SK-N-SH (cell line): ENCODE measurements around the gene COL2A1. TPM values are rescaled to one million over a fixed set of nuclear protein-coding genes. Genes with fewer than 3 reads are reported as not detected.

Experiments
- CTCF ChIA-PET: fragments of 300-600, 350-600 bp; formaldehyde crosslinking; extraction: SDS; loops from one replicate; lab custom pipeline; 2021; lab: Yijun Ruan, JAX
- POLR2A ChIA-PET: fragments of 350-600 bp; sonication (Branson Sonifier 250); formaldehyde crosslinking; extraction: SDS; loops from one replicate; lab custom pipeline; 2020; ENCODE audit warnings: antibody characterized with exemption, inconsistent platforms; lab: Yijun Ruan, JAX
- DNase-seq: peaks from one replicate; pipeline ENCODE4 v3.0.0; 2012
- H2AFZ ChIP-seq: fragments of 200-600 bp; sonication (generic); 2 replicates; pipeline ENCODE4 v1.8.1; 2016; ENCODE audit warnings: antibody characterized with exemption, mild to moderate bottlenecking, low read depth
- H3F3A ChIP-seq: fragments of 200-600 bp; sonication (generic); replicated peaks from 2 replicates; pipeline ENCODE3; 2016; ENCODE audit warnings: antibody characterized with exemption, mild to moderate bottlenecking; ENCODE audit not compliant: insufficient read depth
- H3K27ac ChIP-seq, 2 experiments: fragments of 200-500 bp in 1 of 2; fragments of 200-600 bp in 1 of 2; sonication (Bioruptor generic) in 1 of 2; sonication (generic), shearing (Covaris generic) in 1 of 2; 2 replicates each; pipeline versions ENCODE4 v1.5.1 to v1.6.1; 2014 to 2016; ENCODE audit warnings: low read depth in 2 of 2, inconsistent platforms in 1 of 2, low read length in 1 of 2, mild to moderate bottlenecking in 1 of 2, mixed read lengths in 1 of 2
- H3K27me3 ChIP-seq: fragments of 200-600 bp; sonication (generic), shearing (Covaris generic); 2 replicates; pipeline ENCODE4 v1.6.1; 2016; ENCODE audit warnings: mixed run types; ENCODE audit not compliant: insufficient read depth
- H3K36me3 ChIP-seq, 2 experiments: fragments of 200-500 bp in 1 of 2; fragments of 200-600 bp in 1 of 2; sonication (Bioruptor generic) in 1 of 2; sonication (generic) in 1 of 2; replicated peaks in 1 of 2; 2 replicates each; pipeline versions ENCODE3 to v1.5.1; 2014 to 2016; ENCODE audit warnings: low read length in 1 of 2, mild to moderate bottlenecking in 1 of 2; ENCODE audit not compliant: insufficient read depth in 2 of 2, control insufficient read depth in 1 of 2
- H3K4me1 ChIP-seq, 2 experiments: fragments of 200-500 bp in 1 of 2; fragments of 200-600 bp in 1 of 2; sonication (Bioruptor generic) in 1 of 2; sonication (generic), shearing (Covaris generic) in 1 of 2; 2 replicates each; pipeline versions ENCODE4 v1.5.1 to v1.6.1; 2014 to 2016; ENCODE audit warnings: low read depth in 1 of 2, low read length in 1 of 2, mixed run types in 1 of 2; ENCODE audit not compliant: insufficient read depth in 2 of 2, control insufficient read depth in 1 of 2
- H3K4me2 ChIP-seq: fragments of 200-600 bp; sonication (generic), shearing (Covaris generic); 2 replicates; pipeline ENCODE4 v1.6.1; 2017; ENCODE audit warnings: mixed run types
- H3K4me3 ChIP-seq, 2 experiments: fragments of 200-500 bp in 1 of 2; fragments of 200-600 bp in 1 of 2; sonication (Bioruptor generic) in 1 of 2; sonication (generic), shearing (Covaris generic) in 1 of 2; 2 replicates each; pipeline versions ENCODE4 v1.5.1 to v1.8.1; 2014 to 2016; ENCODE audit warnings: low read depth in 2 of 2, inconsistent platforms in 1 of 2, low read length in 1 of 2, mild to moderate bottlenecking in 1 of 2, mixed read lengths in 1 of 2, moderate library complexity in 1 of 2
- H3K79me2 ChIP-seq: fragments of 200-600 bp; sonication (generic); 2 replicates; pipeline ENCODE4 v1.8.1; 2017; ENCODE audit warnings: mild to moderate bottlenecking; ENCODE audit not compliant: insufficient read depth
- H3K9ac ChIP-seq: fragments of 200-600 bp; sonication (generic); 2 replicates; pipeline ENCODE4 v1.6.1; 2017; ENCODE audit warnings: mixed run types
- H3K9me2 ChIP-seq: fragments of 200-600 bp; sonication (generic); 2 replicates; pipeline ENCODE4 v1.6.1; 2017; ENCODE audit warnings: mixed run types
- H3K9me3 ChIP-seq: fragments of 200-600 bp; sonication (generic); 2 replicates; pipeline ENCODE4 v1.6.1; 2017; ENCODE audit warnings: mixed run types, mild to moderate bottlenecking, moderate library complexity
- H4K20me1 ChIP-seq: fragments of 200-600 bp; sonication (generic); 2 replicates; pipeline ENCODE4 v1.6.1; 2017; ENCODE audit warnings: mild to moderate bottlenecking, mixed run types; ENCODE audit not compliant: insufficient read depth
- FOXJ3 ChIP-seq: sonication (generic); formaldehyde crosslinking; IDR thresholded peaks from 2 replicates; pipeline ENCODE4 v1.5.1; 2020; ENCODE audit warnings: mild to moderate bottlenecking, missing genetic modification reagents
- JUND ChIP-seq: IDR thresholded peaks from 2 replicates; pipeline ENCODE4 v1.4.0; 2012
- RCOR1 ChIP-seq: fragments of 150-350 bp; IDR thresholded peaks from 2 replicates; pipeline ENCODE4 v1.6.1; 2017; ENCODE audit warnings: antibody characterized with exemption, low read length
- YY1 ChIP-seq: IDR thresholded peaks from 2 replicates; pipeline ENCODE4 v1.4.0; 2012; ENCODE audit warnings: low read depth, mild to moderate bottlenecking
- WGBS: methylation state at CpG from one replicate; pipeline ENCODE4 v1.1.6; 2017; ENCODE audit warnings: low lambda C conversion rate; 5-methylcytosine and 5-hydroxymethylcytosine counted together
- polyA plus RNA-seq, 3 experiments: library from polyadenylated mRNA; depleted of rRNA; stranded (reverse); fragments of >200 nt; gene quantifications; 2 replicates each; pipeline ENCODE4 v1.2.3, GENCODE V29; 2012
- TF ChIP-seq, protein P1 (sequence below): IDR thresholded peaks from 2 replicates; pipeline ENCODE4 v1.4.0; 2012; ENCODE audit warnings: low read depth, borderline replicate concordance
- TF ChIP-seq, protein P2 (sequence below): IDR thresholded peaks from 2 replicates; pipeline ENCODE4 v1.6.1; 2012; ENCODE audit warnings: mild to moderate bottlenecking, low read depth, low read length, moderate library complexity
- TF ChIP-seq, protein P3 (sequence below): fragments of 150-350 bp; IDR thresholded peaks from 2 replicates; pipeline ENCODE4 v1.6.1; 2016; ENCODE audit warnings: mild to moderate bottlenecking, low read depth, low read length

COL2A1 gene
- polyA plus RNA-seq, 1 of the 3 experiments (the other 2 are of a cell fraction): 0.02 TPM

DNA sequence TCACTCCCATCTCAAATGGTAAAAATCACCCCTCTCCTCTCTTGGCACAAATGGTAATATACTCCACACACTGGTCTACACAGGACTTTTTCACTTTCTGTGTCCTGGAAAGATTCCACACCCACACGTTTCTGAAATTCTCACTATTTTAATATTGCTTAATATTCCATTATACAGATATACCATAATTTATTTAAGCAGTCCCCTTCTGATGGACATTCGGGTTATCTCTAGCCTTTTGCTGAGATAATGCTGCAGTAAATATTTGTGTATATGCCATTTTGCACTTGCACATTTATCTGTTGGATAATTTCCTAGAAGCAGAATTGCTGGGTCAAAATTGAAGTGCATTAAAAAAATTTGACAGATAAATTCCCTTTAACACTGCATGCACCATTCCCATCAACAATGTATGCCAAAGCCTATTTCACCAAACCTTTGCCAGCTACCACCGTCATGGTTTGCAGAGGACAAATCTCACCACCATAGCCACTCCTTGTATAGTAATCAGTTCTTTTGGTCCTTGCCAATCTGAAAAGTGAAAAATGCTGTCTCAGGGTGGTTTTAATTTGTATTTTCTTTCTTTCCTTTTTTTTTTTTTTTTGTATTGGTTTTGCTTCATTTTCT, 15.5 kb upstream of the COL2A1 start:
- Histone ChIP-seq H3K79me2 (no peaks in the 10 kb centered on the region), H3K27ac (no peak overlapping the region), H3K4me1 (peaks cover 0 to 2% of the 10 kb centered on the region in 2 experiments; a peak in 1 of 4 replicates), H3K9me3 (no peaks in the 10 kb centered on the region), H3K4me2 (no peak overlapping the region), H2AFZ (no peak overlapping the region), H3K36me3 (no peaks in the 10 kb centered on the region), H3K4me3 (no peak overlapping the region), H3K9me2 (no peaks in the 10 kb centered on the region), H3K9ac (no peak overlapping the region), H3F3A (no peaks in the 10 kb centered on the region), H4K20me1 (no peaks in the 10 kb centered on the region), H3K27me3 (peaks cover 41% of the 10 kb centered on the region)
- DNase-seq: no peak
- POLR2A ChIA-PET: no interaction called here
- WGBS: 33% methylated on average over 3 of the region's 3 CpGs
- TF ChIP-seq FOXJ3: no peak
- TF ChIP-seq, protein P1, sequence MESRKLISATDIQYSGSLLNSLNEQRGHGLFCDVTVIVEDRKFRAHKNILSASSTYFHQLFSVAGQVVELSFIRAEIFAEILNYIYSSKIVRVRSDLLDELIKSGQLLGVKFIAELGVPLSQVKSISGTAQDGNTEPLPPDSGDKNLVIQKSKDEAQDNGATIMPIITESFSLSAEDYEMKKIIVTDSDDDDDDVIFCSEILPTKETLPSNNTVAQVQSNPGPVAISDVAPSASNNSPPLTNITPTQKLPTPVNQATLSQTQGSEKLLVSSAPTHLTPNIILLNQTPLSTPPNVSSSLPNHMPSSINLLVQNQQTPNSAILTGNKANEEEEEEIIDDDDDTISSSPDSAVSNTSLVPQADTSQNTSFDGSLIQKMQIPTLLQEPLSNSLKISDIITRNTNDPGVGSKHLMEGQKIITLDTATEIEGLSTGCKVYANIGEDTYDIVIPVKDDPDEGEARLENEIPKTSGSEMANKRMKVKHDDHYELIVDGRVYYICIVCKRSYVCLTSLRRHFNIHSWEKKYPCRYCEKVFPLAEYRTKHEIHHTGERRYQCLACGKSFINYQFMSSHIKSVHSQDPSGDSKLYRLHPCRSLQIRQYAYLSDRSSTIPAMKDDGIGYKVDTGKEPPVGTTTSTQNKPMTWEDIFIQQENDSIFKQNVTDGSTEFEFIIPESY: no peak
- TF ChIP-seq, protein P2, sequence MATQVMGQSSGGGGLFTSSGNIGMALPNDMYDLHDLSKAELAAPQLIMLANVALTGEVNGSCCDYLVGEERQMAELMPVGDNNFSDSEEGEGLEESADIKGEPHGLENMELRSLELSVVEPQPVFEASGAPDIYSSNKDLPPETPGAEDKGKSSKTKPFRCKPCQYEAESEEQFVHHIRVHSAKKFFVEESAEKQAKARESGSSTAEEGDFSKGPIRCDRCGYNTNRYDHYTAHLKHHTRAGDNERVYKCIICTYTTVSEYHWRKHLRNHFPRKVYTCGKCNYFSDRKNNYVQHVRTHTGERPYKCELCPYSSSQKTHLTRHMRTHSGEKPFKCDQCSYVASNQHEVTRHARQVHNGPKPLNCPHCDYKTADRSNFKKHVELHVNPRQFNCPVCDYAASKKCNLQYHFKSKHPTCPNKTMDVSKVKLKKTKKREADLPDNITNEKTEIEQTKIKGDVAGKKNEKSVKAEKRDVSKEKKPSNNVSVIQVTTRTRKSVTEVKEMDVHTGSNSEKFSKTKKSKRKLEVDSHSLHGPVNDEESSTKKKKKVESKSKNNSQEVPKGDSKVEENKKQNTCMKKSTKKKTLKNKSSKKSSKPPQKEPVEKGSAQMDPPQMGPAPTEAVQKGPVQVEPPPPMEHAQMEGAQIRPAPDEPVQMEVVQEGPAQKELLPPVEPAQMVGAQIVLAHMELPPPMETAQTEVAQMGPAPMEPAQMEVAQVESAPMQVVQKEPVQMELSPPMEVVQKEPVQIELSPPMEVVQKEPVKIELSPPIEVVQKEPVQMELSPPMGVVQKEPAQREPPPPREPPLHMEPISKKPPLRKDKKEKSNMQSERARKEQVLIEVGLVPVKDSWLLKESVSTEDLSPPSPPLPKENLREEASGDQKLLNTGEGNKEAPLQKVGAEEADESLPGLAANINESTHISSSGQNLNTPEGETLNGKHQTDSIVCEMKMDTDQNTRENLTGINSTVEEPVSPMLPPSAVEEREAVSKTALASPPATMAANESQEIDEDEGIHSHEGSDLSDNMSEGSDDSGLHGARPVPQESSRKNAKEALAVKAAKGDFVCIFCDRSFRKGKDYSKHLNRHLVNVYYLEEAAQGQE: no peak
- TF ChIP-seq, protein P3, sequence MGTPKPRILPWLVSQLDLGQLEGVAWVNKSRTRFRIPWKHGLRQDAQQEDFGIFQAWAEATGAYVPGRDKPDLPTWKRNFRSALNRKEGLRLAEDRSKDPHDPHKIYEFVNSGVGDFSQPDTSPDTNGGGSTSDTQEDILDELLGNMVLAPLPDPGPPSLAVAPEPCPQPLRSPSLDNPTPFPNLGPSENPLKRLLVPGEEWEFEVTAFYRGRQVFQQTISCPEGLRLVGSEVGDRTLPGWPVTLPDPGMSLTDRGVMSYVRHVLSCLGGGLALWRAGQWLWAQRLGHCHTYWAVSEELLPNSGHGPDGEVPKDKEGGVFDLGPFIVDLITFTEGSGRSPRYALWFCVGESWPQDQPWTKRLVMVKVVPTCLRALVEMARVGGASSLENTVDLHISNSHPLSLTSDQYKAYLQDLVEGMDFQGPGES: no peak
- CTCF ChIA-PET: no interaction called here

DNA sequence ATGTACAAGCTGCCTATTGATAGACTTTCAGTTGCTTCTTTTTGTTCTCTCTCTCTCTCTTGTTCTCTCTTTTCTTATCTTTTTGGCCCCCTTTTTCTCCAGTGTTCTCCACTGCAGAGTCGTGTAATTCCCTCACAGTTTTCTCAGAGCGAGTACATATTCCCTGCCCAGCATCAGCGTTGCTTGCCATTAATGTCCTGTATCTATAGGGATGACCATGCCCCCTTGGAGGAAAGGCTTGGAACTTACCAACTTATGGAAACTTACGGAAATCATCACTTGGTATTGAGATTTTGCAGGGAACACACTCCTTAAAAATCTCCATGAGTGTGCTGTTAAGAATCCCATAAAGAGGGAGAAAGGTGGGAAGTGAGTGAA, 14.3 kb upstream of the COL2A1 start:
- TF ChIP-seq JUND: no peak
- TF ChIP-seq RCOR1: no peak
- TF ChIP-seq YY1: no peak
- TF ChIP-seq, protein P1: no peak
- Histone ChIP-seq H3F3A (no peaks in the 10 kb centered on the region), H3K79me2 (no peaks in the 10 kb centered on the region), H3K9ac (no peak overlapping the region), H3K4me3 (no peak overlapping the region), H4K20me1 (no peaks in the 10 kb centered on the region), H3K27ac (no peak overlapping the region), H3K4me1 (peaks cover 0 to 2% of the 10 kb centered on the region in 2 experiments; a peak in 1 of 4 replicates), H3K36me3 (no peaks in the 10 kb centered on the region), H3K4me2 (no peak overlapping the region), H2AFZ (peak overlapping the region; percentile 25; the same call in 1 of the 2 replicates), H3K9me3 (no peaks in the 10 kb centered on the region), H3K9me2 (no peaks in the 10 kb centered on the region), H3K27me3 (peaks cover 41% of the 10 kb centered on the region)
- ChIA-PET POLR2A (no interaction called here), CTCF (no interaction called here)
- 42% methylated on average over 4 of the region's 4 CpGs for WGBS
- no peak for DNase-seq
